Liver (tissue), 9 donors: ENCODE measurements around the gene GREB1. TPM values are rescaled to one million over a fixed set of nuclear protein-coding genes. Genes with fewer than 3 reads are reported as not detected.

Experiments used
- DNase-seq: peaks from one replicate; pipeline ENCODE4 v3.0.0-alpha.2; 2017; ENCODE audit warnings: low spot score
- H3K27ac ChIP-seq, 2 donors: one replicate each; pipeline ENCODE4 v1.7.0; 2013; ENCODE audit warnings: inconsistent platforms in 2 of 2, low read length in 2 of 2, control low read depth in 1 of 2, low read depth in 1 of 2, mild to moderate bottlenecking in 1 of 2
- H3K27me3 ChIP-seq, 4 donors: one replicate each; pipeline versions ENCODE4 v1.6.1 to v1.7.0; 2013; ENCODE audit warnings: low read length in 3 of 4, inconsistent platforms in 1 of 4, mild to moderate bottlenecking in 1 of 4, moderate library complexity in 1 of 4; ENCODE audit not compliant: control insufficient read depth in 4 of 4, insufficient read depth in 4 of 4
- H3K36me3 ChIP-seq, 4 donors: one replicate each; pipeline versions ENCODE4 v1.6.1 to v1.7.0; 2013; ENCODE audit warnings: low read length in 3 of 4, mild to moderate bottlenecking in 3 of 4, low read depth in 1 of 4, moderate library complexity in 1 of 4; ENCODE audit not compliant: control insufficient read depth in 4 of 4, insufficient read depth in 3 of 4
- H3K4me1 ChIP-seq, 4 donors: one replicate each; pipeline versions ENCODE4 v1.6.1 to v1.7.0; 2013; ENCODE audit warnings: low read length in 3 of 4, mild to moderate bottlenecking in 3 of 4, moderate library complexity in 1 of 4; ENCODE audit not compliant: control insufficient read depth in 4 of 4, insufficient read depth in 4 of 4
- H3K4me3 ChIP-seq, 3 donors: one replicate each; pipeline versions ENCODE4 v1.6.1 to v1.7.0; 2013; ENCODE audit warnings: low read length in 3 of 3, control low read depth in 1 of 3, low read depth in 1 of 3, mild to moderate bottlenecking in 1 of 3
- H3K9ac ChIP-seq, 2 donors: one replicate each; pipeline ENCODE4 v1.7.0; 2013; ENCODE audit warnings: low read length in 2 of 2, mild to moderate bottlenecking in 2 of 2, moderate library complexity in 2 of 2, control low read depth in 1 of 2, low read depth in 1 of 2
- H3K9me3 ChIP-seq, 4 donors: one replicate each; pipeline versions ENCODE4 v1.6.1 to v1.7.0; 2013; ENCODE audit warnings: low read length in 3 of 4; ENCODE audit not compliant: control insufficient read depth in 4 of 4
- ATF3 ChIP-seq: IDR thresholded peaks from 2 replicates; pipeline ENCODE4 v1.6.1; 2016; ENCODE audit warnings: antibody characterized with exemption
- EGR1 ChIP-seq, 2 donors: IDR thresholded peaks; 2 replicates each; pipeline ENCODE4 v1.6.1; 2016 to 2018; ENCODE audit warnings: antibody characterized with exemption in 2 of 2, low read depth in 2 of 2
- FOXA1 ChIP-seq: IDR thresholded peaks from 2 replicates; pipeline ENCODE4 v1.6.1; 2016; ENCODE audit warnings: antibody characterized with exemption
- FOXA2 ChIP-seq: IDR thresholded peaks from 2 replicates; pipeline ENCODE4 v1.6.1; 2016; ENCODE audit warnings: antibody characterized with exemption
- GABPA ChIP-seq, 2 donors: IDR thresholded peaks in 1 of 2; conservative IDR thresholded peaks in 1 of 2; 2 replicates each; pipeline ENCODE4 v1.6.1; 2016; ENCODE audit warnings: antibody characterized with exemption in 2 of 2, mild to moderate bottlenecking in 1 of 2, moderate library complexity in 1 of 2
- HNF4A ChIP-seq, 2 donors: conservative IDR thresholded peaks; 2 replicates each; pipeline ENCODE4 v1.6.1; 2016; ENCODE audit warnings: antibody characterized with exemption in 2 of 2, mild to moderate bottlenecking in 2 of 2
- HNF4G ChIP-seq: IDR thresholded peaks from 2 replicates; pipeline ENCODE4 v1.6.1; 2016; ENCODE audit warnings: antibody characterized with exemption
- JUND ChIP-seq, 2 donors: IDR thresholded peaks; 2 replicates each; pipeline ENCODE4 v1.6.1; 2016; ENCODE audit warnings: antibody characterized with exemption in 2 of 2
- NR2F2 ChIP-seq: IDR thresholded peaks from 2 replicates; pipeline ENCODE4 v1.6.1; 2016; ENCODE audit warnings: antibody characterized with exemption
- RAD21 ChIP-seq, 2 donors: IDR thresholded peaks; 2 replicates each; pipeline ENCODE4 v1.6.1; 2016; ENCODE audit warnings: antibody characterized with exemption in 2 of 2, mild to moderate bottlenecking in 2 of 2
- RXRA ChIP-seq, 2 donors: IDR thresholded peaks; 2 replicates each; pipeline ENCODE4 v1.6.1; 2017 to 2018; ENCODE audit warnings: antibody characterized with exemption in 2 of 2, mild to moderate bottlenecking in 1 of 2
- SP1 ChIP-seq: IDR thresholded peaks from 2 replicates; pipeline ENCODE4 v1.6.1; 2018; ENCODE audit warnings: antibody characterized with exemption, mild to moderate bottlenecking
- TAF1 ChIP-seq: conservative IDR thresholded peaks from 2 replicates; pipeline ENCODE4 v1.6.1; 2016; ENCODE audit warnings: antibody characterized with exemption, mild to moderate bottlenecking
- ZBTB33 ChIP-seq: IDR thresholded peaks from 2 replicates; pipeline ENCODE4 v1.6.1; 2016; ENCODE audit warnings: antibody characterized with exemption
- WGBS: extraction: QIAGEN DNeasy Blood & Tissue Kit; methylation state at CpG from one replicate; pipeline ENCODE4 v1.1.7; 2013; 5-methylcytosine and 5-hydroxymethylcytosine counted together
- polyA plus RNA-seq, 2 donors: library from polyadenylated mRNA; stranded (reverse) in 1 of 2; unstranded in 1 of 2; fragments of 200-250 nt in 1 of 2; fragments of >200 nt in 1 of 2; fragmentation: Nextera tagmentation in 1 of 2; extraction: Ambion mirVana in 1 of 2; gene quantifications; one replicate each; pipeline versions ENCODE4 v1.2.1 to v1.2.3, GENCODE V29; 2013 to 2015
- total RNA-seq, 2 donors: library from RNA; depleted of rRNA; stranded (reverse); fragments of >200 nt; gene quantifications; one replicate each; pipeline ENCODE4 v1.2.3, GENCODE V29; 2014
- TF ChIP-seq, protein P1 (sequence below): IDR thresholded peaks from 2 replicates; pipeline ENCODE4 v1.6.1; 2016; ENCODE audit warnings: antibody characterized with exemption
- TF ChIP-seq, protein P2 (sequence below): IDR thresholded peaks from 2 replicates; pipeline ENCODE4 v1.6.1; 2016; ENCODE audit warnings: antibody characterized with exemption, mild to moderate bottlenecking
- TF ChIP-seq, protein P3 (sequence below): fragments of 150-350 bp; IDR thresholded peaks from 2 replicates; pipeline ENCODE4 v1.5.1; 2017; ENCODE audit warnings: improper control_type of control experiment, low read depth, low read length; ENCODE audit not compliant: missing input control
- donor health status: healthy.
- donor health status: healthy.
- donor health status: healthy.
- donor health status: healthy.
- donor health status: healthy.

The GREB1 gene
- total and polyA plus RNA-seq, 4 donors = 1.0 to 6.3 (median 3.6) TPM

DNA sequence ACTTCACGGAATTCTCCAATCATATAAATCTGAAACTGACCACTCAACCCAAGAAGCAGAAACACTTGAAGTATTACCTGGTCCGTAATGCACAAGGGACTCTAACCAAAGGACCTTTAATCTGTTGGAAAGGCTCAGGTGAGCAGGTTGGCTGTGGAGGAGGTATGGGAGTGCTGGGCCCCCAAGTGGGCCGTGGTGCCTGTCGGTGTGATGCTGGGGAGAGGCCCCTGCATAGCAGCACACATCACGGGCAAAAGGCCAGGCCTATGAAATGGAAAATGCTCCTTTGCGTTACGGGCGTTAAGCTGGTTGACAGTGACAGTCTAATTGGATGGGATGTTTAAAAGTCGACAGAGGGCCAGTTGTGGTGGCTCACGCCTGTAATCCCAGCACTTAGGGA lies 42.6 kb downstream of the GREB1 start:
- no peak for TF ChIP-seq GABPA (IDR thresholded peaks at IDR 0.05 in 1 of 2, conservative IDR thresholded peaks at IDR 0.05 in 1 of 2)
- TF ChIP-seq HNF4A (conservative IDR thresholded peaks at IDR 0.05) = no peak
- no peak for TF ChIP-seq FOXA2
- TF ChIP-seq JUND (IDR thresholded peaks at IDR 0.05) = no peak
- TF ChIP-seq TAF1 = no peak
- TF ChIP-seq ZBTB33 = no peak
- no peak for TF ChIP-seq FOXA1
- no peak for TF ChIP-seq NR2F2
- TF ChIP-seq ATF3 = no peak
- no peak for TF ChIP-seq RAD21 (IDR thresholded peaks at IDR 0.05)
- TF ChIP-seq HNF4G = no peak
- TF ChIP-seq, protein P1, sequence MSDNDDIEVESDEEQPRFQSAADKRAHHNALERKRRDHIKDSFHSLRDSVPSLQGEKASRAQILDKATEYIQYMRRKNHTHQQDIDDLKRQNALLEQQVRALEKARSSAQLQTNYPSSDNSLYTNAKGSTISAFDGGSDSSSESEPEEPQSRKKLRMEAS = no peak
- no peak for TF ChIP-seq SP1
- no peak for TF ChIP-seq RXRA (IDR thresholded peaks at IDR 0.05)
- TF ChIP-seq, protein P2, sequence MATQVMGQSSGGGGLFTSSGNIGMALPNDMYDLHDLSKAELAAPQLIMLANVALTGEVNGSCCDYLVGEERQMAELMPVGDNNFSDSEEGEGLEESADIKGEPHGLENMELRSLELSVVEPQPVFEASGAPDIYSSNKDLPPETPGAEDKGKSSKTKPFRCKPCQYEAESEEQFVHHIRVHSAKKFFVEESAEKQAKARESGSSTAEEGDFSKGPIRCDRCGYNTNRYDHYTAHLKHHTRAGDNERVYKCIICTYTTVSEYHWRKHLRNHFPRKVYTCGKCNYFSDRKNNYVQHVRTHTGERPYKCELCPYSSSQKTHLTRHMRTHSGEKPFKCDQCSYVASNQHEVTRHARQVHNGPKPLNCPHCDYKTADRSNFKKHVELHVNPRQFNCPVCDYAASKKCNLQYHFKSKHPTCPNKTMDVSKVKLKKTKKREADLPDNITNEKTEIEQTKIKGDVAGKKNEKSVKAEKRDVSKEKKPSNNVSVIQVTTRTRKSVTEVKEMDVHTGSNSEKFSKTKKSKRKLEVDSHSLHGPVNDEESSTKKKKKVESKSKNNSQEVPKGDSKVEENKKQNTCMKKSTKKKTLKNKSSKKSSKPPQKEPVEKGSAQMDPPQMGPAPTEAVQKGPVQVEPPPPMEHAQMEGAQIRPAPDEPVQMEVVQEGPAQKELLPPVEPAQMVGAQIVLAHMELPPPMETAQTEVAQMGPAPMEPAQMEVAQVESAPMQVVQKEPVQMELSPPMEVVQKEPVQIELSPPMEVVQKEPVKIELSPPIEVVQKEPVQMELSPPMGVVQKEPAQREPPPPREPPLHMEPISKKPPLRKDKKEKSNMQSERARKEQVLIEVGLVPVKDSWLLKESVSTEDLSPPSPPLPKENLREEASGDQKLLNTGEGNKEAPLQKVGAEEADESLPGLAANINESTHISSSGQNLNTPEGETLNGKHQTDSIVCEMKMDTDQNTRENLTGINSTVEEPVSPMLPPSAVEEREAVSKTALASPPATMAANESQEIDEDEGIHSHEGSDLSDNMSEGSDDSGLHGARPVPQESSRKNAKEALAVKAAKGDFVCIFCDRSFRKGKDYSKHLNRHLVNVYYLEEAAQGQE = no peak
- TF ChIP-seq, protein P3, sequence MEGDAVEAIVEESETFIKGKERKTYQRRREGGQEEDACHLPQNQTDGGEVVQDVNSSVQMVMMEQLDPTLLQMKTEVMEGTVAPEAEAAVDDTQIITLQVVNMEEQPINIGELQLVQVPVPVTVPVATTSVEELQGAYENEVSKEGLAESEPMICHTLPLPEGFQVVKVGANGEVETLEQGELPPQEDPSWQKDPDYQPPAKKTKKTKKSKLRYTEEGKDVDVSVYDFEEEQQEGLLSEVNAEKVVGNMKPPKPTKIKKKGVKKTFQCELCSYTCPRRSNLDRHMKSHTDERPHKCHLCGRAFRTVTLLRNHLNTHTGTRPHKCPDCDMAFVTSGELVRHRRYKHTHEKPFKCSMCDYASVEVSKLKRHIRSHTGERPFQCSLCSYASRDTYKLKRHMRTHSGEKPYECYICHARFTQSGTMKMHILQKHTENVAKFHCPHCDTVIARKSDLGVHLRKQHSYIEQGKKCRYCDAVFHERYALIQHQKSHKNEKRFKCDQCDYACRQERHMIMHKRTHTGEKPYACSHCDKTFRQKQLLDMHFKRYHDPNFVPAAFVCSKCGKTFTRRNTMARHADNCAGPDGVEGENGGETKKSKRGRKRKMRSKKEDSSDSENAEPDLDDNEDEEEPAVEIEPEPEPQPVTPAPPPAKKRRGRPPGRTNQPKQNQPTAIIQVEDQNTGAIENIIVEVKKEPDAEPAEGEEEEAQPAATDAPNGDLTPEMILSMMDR = no peak
- TF ChIP-seq EGR1 (IDR thresholded peaks at IDR 0.05; ENCODE audit: low read depth in 2 of 2) = no peak
- no peak for DNase-seq
- no peak overlapping the region for H3K27ac ChIP-seq

More for the DNA sequence above, 42.6 kb downstream of the GREB1 start:
- no peaks in the 10 kb centered on the region for H3K4me1 ChIP-seq
- H3K27me3 ChIP-seq = no peaks in the 10 kb centered on the region
- H3K4me3 ChIP-seq = no peak overlapping the region
- H3K9ac ChIP-seq = no peak overlapping the region
- WGBS = 97% methylated on average over 10 of the region's 10 CpGs
- H3K9me3 ChIP-seq = no peaks in the 10 kb centered on the region
- no peaks in the 10 kb centered on the region for H3K36me3 ChIP-seq
